ENCODE results near the gene GCLC.
"Not testable (repeated sequence)": the region's sequence is repeated elsewhere in the genome, so short reads cannot be mapped to it uniquely, and the experiment has no call there.

Gene GCLC

GRCh38 chr6:53487080-53487479, 57.8 kb downstream of the GCLC start:
- no peak for DNase-seq

- DNase-seq = no peak
These were observed 58.2 kb downstream of the GCLC start for GRCh38 chr6:53486679-53487078.

GRCh38 chr6:53484476-53485280, 60.2 kb downstream of the GCLC start:
- DNase-seq = no peak

GRCh38 chr6:53483423-53484353, 61.2 kb downstream of the GCLC start:
- DNase-seq = no peak

GRCh38 chr6:53481323-53481722, 63.6 kb downstream of the GCLC start:
- no peak for DNase-seq

GRCh38 chr6:53480774-53481173, 64.1 kb downstream of the GCLC start:
- DNase-seq = not testable (repeated sequence)

GRCh38 chr6:53479871-53480270, 65.0 kb downstream of the GCLC start:
- no peak for DNase-seq

- DNase-seq = no peak
These were observed 67.9 kb downstream of the GCLC start for GRCh38 chr6:53476964-53477363.

- DNase-seq = no peak
These were observed 70.9 kb downstream of the GCLC start for GRCh38 chr6:53474010-53474409.

- DNase-seq = no peak
These were observed 75.7 kb downstream of the GCLC start for GRCh38 chr6:53469163-53469562.

GRCh38 chr6:53466257-53466656, 78.6 kb downstream of the GCLC start:
- no peak for DNase-seq

GRCh38 chr6:53465732-53466131, 79.2 kb downstream of the GCLC start:
- DNase-seq = no peak

- no peak for DNase-seq
These were observed 79.9 kb downstream of the GCLC start for GRCh38 chr6:53464927-53465460.

GRCh38 chr6:53464483-53464882, 80.4 kb downstream of the GCLC start:
- DNase-seq = no peak

- DNase-seq = no peak
These were observed 83.2 kb downstream of the GCLC start for GRCh38 chr6:53461696-53462095.

GRCh38 chr6:53461041-53461656, 83.8 kb downstream of the GCLC start:
- DNase-seq = no peak

- no peak for DNase-seq
These were observed 86.6 kb downstream of the GCLC start for GRCh38 chr6:53458105-53458866.

GRCh38 chr6:53456809-53457208, 88.1 kb downstream of the GCLC start:
- DNase-seq = no peak

- no peak for DNase-seq
These were observed 89.2 kb downstream of the GCLC start for GRCh38 chr6:53455678-53456077.

GRCh38 chr6:53451165-53451564, 93.7 kb downstream of the GCLC start:
- DNase-seq = no peak

- no peak for DNase-seq
These were observed 97.0 kb downstream of the GCLC start for GRCh38 chr6:53447865-53448264.

Measured in 8988T (cell line).